NCI-H748 treated with DMSO at 0.1 percent for 48 hours (cell line): Measurements from ENCODE around the gene STRBP.
"Not testable (repeated sequence)": the region's sequence is repeated elsewhere in the genome, so short reads cannot be mapped to it uniquely, and the experiment has no call there.

Source experiments
- DNase-seq: peaks from one replicate; lab custom pipeline; 2025; lab: John Stamatoyannopoulos, UW

Gene STRBP

DNA sequence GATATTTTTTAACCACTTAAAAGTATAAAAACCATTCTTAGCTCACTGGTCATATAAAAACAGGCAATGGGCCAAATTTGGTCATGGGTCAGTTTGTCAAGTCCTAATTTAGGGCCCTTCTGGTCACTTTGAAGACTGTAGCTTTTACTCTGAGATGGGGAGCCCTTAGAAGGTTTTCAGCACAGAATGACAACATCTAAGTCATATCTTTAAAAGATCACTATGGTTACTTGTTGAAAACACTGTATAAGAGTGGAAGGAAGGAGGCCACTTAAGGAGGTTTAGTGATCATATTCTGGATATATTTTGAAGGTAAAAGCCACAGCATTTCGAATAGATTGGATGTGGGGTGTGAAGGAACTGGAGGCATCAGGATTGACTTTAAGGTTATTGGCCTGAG is 76.7 kb downstream of the STRBP start:
- DNase-seq = no peak

DNA sequence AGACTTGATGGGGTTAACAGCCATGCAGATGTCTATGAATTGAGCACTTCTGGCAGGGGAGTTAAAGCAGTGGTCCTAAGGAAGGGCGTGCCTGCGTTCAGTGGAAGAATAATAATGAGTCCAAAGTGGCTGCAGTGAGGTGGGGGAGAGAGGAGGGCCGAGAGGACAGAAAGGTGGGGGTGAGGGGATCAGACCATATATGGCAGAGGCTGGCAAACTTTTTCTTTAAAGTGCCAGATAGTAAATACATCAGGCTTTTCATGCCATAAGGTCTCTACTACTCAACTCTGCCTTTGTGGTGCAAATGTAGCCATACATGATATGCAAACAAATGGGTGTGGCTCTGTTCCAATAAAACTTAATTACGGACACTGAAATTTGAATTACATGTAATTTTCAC is 77.1 kb downstream of the STRBP start:
- DNase-seq = peak; percentile 35

DNA sequence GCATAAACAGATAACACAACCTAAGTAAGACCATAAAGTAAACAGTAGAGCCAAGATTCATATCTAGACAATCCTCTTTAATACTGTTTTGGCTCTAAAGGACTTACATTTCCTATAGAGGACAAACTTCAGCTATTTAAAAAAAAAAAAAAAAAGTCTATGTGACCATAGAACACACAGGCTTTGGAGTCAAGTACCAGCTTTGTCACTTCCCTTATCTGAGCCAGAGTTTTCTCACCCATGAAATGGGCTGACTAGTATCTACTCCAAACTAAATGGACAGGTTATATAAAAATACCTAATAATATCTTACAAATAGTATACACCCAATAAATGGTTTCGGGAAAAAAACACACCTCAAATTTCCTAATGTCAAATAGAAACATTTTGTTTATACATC is 81.3 kb downstream of the STRBP start:
- DNase-seq = no peak

DNA sequence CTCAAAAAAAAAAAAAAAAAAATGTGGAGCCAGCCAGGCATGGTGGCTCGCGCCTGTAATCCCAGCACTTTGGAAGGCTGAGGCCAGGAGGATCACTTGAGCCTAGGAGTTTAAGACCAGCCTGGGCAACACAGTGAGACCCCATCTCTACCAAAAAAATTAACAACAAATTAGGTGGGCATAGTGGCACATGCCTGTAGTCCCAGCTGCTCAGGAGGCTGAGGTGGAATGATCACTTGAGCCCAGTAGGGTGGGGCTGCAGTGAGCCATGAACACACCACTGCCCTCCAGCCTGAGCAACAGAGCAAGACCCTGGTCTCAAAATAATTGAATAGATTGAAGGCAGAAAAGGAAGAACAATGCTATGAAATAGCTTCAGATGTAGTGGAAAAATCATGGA is 82.4 kb downstream of the STRBP start:
- DNase-seq = not testable (repeated sequence)

DNA sequence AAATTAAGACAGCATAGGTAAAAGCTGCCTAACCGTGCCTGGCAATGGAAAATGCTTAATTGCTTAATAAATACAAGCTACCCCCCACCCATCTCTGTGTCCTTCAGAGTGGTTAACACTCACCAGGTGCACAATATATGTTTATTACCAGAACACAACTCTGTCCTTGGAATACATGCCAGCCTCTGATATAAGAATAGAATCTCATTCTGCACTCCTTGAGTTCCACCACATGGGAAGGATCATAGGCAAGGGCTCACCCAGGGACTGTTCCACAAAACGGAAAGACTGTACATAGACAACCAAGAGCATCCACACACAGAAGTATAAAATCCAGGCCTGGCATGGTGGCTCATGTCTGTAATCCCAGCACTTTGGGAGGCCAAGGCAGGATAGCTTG is 91.4 kb downstream of the STRBP start:
- no peak for DNase-seq

DNA sequence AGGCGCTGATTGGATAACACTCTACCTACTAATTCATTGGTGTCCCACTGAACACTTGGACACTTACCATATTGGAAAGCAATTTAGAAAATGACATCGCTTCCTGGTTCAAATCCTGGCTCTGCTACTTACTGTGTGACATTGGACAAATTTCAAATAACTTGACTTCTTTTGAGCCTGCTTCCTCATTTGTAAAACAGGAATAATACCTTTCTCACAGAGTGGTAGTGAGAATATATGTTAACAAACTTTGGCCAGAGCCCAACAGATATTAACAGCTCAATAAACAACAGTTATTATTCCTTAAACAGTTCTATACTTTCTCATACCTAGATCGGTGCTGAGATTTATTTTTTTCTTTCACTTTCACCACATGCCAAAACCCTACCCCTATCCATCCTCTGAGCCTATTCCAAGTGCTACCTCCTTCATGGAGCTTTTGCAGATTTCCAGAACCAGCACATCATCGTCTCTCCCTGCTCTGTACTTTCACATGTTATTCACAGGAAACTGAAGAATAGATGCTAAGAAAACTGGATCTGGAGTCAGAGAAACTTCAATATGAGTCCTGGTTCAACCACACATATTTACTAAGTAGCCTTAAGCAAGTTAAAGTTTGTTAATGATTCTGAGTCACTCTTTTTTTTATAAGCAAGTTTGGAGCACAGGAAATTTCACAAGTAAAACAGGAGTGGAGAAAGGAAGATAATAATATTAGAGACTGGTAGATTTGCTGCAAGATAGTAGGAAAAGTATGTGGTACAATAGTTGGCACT is 92.3 kb downstream of the STRBP start:
- DNase-seq = no peak

DNA sequence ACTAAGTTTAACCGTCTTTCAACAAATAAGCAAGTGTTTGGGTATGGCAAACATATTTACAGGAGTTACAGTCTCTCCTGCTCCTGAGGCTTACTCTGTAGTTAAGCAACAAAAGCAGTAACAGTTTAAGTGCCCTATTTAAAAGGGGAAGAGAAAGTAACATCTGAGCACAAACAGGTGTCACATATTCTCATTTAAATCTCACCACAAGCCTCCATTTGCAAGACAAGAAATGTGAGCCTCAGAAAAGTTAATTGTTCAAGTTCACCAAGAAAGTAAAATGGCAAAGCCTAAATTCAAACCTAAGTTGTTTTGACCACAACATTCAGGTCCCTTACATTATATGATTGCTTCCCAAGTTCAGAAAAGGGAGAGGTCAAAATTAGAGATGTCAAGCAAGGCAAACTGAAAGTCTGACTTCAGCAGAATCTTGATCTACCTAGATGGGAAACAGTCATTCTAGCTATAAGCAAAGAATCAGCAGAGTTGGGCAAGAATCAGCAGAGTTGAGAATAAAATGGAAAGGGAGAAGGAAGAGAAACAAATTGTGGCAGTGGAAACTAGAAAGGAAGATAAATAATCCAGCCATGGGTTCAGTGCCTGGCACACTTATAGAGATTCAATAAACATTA is 93.4 kb downstream of the STRBP start:
- DNase-seq = no peak

DNA sequence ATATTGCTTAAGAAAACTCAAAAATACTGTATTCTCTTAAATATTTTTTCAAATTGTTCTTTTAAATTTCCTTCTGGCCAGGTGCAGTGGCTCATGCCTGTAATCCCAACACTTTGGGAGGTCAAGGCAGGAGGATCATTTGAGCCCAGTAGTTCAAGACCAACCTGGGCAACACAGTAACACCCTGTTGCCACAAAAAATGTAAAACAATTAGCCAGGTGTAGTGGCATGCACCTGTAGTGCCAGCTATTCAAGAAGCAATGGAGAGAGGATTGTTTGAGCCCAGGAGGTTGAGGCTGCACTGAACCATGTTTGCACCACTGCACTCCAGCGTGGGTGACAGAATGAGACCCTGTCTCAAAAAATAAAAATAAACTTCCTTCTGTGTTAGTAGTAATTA is 94.3 kb downstream of the STRBP start:
- DNase-seq = no peak

DNA sequence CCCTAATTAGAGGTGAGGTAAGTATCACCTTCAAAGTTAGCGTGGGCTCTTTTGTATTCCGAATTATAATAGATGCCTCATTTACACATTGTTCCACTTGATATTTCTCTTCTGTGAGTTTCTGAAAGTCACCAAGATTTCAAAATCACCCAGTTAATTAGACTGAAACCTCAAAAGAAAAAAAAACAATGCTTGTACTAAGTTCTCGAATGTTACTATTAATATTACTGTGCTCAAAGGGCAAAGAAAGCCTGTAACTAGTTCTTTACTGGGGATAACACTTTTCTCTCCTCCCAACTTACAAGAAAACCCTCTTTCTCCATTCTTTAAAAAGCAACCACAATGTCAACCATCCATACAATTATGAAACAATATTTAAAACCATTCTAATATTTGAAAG is 98.5 kb downstream of the STRBP start:
- no peak for DNase-seq

DNA sequence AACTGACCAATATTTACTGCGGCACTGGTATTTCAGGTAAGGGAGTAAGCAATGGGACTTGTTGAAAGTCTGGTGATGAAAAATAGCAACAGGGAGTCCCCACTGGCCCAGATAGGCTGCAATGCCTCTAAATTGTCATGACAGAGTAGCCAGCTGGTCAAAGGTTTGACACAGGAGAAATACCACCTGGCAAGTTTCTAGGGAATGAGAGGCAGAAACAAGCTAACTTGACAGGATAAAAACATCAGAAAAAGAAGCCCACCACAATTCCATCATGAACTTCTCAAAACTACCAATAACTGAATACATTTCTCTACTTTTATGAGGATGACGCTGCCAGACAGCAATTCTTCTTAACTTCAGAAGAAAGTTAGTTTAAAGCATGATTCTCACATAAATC is 99.8 kb downstream of the STRBP start:
- DNase-seq = no peak

DNA sequence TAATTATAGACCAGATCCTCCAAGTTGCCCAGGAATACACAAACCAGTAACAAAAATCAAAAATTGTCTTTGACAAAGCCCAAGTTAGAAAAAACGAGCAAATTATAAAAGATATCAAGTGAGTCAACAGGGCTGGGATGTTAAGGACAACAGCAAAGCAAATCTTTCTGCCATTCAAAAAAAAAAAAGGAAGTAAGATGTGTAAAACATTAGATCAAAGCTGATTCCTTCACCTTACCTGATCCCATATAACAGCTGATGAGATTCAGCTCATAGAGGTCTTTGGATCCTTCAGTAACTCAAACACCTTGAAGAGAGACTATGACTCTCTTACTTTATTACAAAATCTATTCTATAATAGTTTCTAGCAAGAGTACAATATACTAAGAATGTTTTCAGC is 100.9 kb downstream of the STRBP start:
- DNase-seq = no peak

DNA sequence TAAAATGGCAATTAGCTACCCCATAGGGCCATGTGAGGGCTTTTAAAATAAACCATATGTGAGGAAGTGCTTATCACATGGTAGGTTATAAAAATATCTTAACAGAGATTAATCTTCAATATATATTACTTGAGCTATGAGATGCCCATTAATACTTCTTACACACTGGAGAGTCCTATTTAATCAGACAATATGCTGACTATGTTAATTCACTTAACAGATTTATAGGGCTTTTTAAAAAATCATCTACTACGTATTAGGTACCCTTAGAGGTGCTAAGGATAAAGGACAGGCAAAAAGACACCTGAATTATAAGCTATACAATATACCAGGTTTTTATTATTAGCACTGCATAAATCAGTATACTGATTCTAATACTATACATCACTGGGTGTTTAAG is 102.6 kb downstream of the STRBP start:
- no peak for DNase-seq

DNA sequence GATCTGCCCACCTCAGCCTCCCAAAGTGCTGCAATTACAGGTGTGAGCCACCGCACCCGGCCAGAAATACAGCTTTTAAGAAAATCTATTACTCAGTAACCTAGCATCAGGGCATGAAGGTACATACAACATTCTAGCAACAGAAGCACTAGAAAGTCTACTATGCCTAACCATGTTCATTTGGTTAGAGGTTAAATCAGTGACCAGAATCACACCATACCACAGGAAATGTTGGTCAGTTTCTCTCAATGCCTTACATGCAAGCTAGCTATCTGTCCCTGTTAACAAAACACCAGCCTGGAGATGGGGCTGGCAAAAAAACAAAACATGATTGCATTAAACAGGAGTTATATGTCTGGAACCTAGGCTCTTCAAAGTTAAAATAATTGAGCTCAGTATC is 104.1 kb downstream of the STRBP start:
- DNase-seq = no peak

DNA sequence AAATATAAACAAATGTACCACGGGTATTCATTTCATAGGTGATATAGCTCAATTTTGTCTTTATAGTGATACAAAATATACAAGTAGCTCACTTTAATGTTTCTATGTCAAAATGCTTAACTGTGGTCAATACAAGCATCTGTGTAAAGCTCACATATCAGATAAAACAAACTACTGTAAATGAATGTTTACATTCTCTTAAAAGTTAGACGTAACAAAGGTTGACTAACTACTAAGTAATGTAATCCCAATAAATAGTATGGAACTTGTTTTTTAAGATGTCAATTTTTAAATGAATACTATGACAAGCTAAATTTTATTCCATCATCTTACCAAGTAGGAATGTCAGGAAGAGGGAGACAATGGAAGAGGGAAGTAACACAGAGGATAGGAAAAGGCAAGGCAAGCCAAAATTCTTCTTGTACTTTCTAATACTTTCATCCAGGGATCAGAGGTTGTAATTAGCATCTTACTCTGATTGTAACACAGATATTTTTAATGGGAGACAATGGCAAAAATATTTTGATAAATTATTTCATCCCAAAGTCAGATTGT is 105.5 kb downstream of the STRBP start:
- no peak for DNase-seq

DNA sequence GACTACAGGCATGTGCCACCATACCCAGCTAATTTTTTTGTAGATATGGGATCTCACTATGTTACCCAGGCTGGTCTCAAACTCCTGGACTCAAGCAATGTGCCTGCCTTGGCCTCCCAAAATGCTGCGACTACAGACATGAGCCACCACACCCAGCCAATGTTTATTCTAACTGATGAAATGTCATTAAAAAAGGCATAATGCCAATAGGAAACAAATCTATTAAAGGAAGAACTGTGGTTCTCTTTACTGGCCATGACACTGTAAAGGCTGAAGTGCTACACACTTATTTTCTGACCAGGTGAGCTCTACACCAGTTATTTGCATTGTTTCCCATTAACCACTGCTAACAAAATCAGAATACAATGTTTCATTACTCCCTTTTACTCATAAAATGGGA is 106.0 kb downstream of the STRBP start:
- no peak for DNase-seq

DNA sequence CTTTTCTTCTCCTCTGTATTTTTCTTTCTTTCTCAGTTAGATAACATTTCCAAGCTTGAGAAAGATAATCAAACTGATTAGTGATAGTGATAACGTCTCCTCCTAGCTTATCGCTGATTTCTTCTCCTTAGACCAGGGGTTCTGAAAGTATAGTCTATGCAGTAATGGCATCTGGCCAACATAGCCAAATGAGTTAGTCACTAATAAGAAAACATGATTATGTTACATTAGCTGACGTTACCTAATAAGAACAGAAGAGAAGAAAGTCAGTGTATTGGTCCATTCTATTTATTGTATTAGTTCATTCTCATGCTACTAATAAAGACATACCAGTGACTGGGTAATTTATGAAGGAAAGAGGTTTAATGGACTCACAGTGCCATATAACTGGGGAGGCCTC is 111.2 kb downstream of the STRBP start:
- no peak for DNase-seq

DNA sequence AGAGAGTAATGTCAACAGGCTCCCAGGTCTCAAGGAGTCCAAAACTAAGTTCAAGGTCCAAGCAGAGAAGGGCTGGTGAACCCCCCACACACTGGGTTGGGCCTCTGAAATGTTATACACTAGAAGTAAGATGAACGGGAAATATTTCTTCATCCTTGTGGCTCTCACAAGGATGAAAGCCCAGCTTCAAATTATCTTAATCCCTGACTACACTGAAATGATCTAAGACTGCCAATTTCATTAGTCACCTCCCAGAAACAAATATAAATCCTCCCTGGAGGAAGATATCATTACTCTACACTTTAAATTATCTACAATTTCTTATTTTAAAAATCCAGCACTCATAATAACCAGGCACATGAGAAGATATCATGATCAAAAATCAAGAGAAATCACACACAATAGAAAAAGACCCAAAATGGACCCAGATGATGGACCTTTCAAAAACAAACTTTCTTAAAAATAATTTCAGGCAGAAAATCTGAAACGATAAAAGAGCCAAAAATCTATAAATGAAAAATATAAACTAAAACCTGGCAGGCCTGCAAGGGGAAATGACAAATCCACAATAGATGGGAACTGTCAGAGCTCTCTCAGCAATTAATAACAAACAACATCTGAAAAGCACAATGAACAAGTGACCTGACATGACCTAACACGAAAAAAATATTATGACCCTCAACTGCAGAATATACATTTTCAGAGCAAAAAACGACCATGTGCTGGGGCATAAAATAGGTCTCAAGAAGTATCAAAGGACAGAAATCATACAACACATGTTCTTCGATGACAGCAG is 117.5 kb downstream of the STRBP start:
- DNase-seq = no peak

DNA sequence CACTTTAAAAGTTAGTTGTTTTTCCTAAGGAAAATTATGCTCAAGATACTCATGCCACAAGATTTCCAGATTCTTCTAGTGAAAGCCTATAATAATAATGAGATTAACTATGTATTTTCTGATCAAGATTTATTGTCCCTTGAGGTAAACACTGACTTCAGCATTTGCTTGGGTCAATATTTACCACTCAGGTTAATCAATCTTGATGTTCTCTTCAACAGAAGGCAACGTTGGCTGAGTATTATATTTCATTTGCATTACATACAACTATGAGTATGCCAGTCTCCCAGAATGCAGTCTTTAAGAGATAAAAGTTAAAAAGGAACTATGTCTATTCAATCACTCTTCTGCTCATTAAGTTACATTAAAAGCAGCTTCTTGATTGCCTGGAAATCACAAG is 119.3 kb downstream of the STRBP start:
- no peak for DNase-seq

DNA sequence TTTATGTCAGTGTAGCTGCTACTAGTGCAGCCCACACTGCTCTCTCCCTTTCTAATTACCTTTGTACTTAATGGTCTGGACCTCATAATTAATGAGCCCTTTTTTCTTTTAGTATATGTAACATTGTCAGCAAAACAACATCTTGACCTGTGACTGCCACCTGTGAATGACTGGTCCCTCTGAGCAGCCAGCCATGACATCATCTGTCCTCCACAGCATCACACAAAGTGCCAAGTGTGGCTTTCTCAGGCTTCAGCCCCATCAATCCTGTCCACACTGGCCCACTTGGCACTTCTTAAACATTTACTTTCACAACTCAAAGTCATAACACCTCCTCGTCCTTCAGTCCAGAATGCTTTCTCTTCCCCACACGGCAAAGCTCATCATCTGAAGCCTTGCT is 130.2 kb downstream of the STRBP start:
- DNase-seq = no peak

DNA sequence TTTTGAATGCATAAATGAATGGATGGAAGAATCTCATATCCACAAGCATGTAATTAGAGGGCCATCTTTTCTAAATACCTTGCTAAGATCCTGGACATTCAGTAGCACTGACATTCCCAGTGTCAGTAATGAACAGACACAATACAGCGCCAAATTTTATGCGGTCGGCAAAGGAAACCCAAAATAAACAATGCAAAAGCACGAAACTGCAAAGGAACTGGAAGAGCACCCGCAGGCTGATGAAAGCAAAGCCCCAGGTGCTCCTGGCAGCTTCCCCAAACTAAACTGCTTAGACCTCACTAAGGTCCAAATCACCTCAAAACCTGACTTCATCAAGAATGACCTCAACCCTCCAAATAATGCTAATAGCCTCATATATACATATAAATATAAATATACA is 133.0 kb downstream of the STRBP start:
- no peak for DNase-seq

DNA sequence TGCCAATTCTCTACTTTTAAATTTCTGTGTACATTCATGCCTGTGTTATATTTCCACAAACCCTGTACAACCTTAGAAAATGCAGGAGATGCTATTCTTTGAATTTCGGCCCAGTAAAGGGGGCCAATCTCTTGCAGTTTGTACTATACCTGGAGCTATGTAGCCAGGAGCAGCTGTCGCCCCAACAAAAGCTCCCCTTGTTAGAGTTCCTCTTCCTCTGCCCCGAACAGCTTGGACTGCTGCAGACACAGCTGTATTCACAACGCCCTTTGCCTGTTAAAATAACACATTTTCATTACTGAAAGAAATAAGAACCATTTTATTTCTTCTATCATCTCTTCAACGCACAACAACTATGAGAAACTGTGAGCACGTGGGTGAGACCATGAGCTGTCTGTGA is 135.7 kb downstream of the STRBP start:
- no peak for DNase-seq

DNA sequence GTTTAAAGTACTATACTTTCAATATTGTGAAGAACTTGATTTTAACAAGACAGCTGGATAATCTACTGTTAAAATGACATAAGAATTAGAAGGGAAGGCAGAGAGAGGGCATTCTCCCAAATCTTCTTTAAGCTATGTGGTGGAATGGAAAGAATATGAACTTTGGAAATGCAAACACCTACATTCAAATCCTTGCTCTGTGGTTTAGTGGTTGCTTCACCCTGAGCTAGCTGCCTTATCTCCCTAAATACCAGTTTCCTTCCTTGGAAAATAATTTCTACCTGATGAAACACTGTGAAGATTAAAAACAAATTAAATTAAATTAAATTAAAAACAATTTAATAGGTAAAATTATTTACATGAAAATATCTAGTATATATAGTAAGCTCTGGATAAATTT is 136.4 kb downstream of the STRBP start:
- no peak for DNase-seq

DNA sequence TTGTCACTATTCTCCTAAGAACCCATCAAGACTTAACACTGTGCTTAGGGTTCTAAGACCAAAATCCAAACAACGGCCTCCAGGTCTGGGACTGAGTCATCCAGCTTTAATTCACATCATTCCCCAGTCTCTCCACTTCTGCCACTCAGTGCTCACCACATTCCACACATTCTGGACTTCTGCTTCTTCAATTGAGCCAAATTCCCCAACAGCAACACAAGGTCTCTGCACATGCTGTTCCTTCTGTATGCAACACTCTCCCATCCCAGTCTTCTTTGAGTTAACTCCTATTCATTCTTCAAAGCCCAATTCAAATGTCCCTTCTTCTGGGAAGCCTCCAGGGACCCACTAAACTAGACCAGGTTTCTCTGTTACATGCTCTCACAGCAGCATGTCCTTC is 137.1 kb downstream of the STRBP start:
- no peak for DNase-seq
